H1 (cell line): Measurements from ENCODE around the gene NLRP8. TPM values are rescaled to one million over a fixed set of nuclear protein-coding genes. Genes with fewer than 3 reads are reported as not detected.
"Not testable (repeated sequence)": the region's sequence is repeated elsewhere in the genome, so short reads cannot be mapped to it uniquely, and the experiment has no call there.

Experiments used
- CTCF ChIA-PET: fragments of 300-600 bp; sonication (Branson Sonifier 250); formaldehyde crosslinking; loops from one replicate; lab custom pipeline; 2021; ENCODE audit not compliant: partially characterized antibody; lab: Charles Lee
- POLR2A ChIA-PET: fragments of 300-600 bp; sonication (Branson Sonifier 250); formaldehyde crosslinking; loops from one replicate; lab custom pipeline; 2021; ENCODE audit warnings: inconsistent platforms; ENCODE audit not compliant: partially characterized antibody; lab: Charles Lee
- DNase-seq, 2 experiments: peaks; one replicate each; pipeline versions ENCODE4 v3.0.0 to v3.0.0-alpha.2; 2010 to 2022; ENCODE audit warnings: low spot score in 2 of 2, low read depth in 1 of 2, mixed read lengths in 1 of 2
- FAIRE-seq: peaks from 2 replicates; lab custom pipeline; 2011; peaks lifted over from hg19 to GRCh38; lab: Jason Lieb, UNC
- H2AFZ ChIP-seq: 2 replicates; pipeline ENCODE4 v1.8.1; 2012; ENCODE audit warnings: low read length, inconsistent platforms
- H2AK5ac ChIP-seq: 2 replicates; pipeline ENCODE4 v1.6.1; 2013; ENCODE audit warnings: low read depth, low read length
- H2BK120ac ChIP-seq: replicated peaks from 2 replicates; pipeline ENCODE3; 2013; ENCODE audit warnings: low read depth, low read length, inconsistent platforms
- H2BK12ac ChIP-seq: 2 replicates; pipeline ENCODE4 v1.6.1; 2013; ENCODE audit warnings: low read depth, low read length
- H2BK15ac ChIP-seq: 2 replicates; pipeline ENCODE4 v1.6.1; 2013; ENCODE audit warnings: low read length
- H2BK20ac ChIP-seq: 2 replicates; pipeline ENCODE4 v1.6.1; 2013; ENCODE audit warnings: low read length
- H2BK5ac ChIP-seq: 2 replicates; pipeline ENCODE4 v1.6.1; 2013; ENCODE audit warnings: low read depth, low read length
- H3K14ac ChIP-seq: 2 replicates; pipeline ENCODE4 v1.6.1; 2013; ENCODE audit warnings: inconsistent platforms; ENCODE audit not compliant: insufficient read length
- H3K18ac ChIP-seq: 2 replicates; pipeline ENCODE4 v1.6.1; 2013; ENCODE audit warnings: low read length; ENCODE audit errors: extremely low read depth
- H3K23ac ChIP-seq: 2 replicates; pipeline ENCODE4 v1.6.1; 2013; ENCODE audit warnings: inconsistent platforms; ENCODE audit not compliant: insufficient read length
- H3K23me2 ChIP-seq: 2 replicates; pipeline ENCODE4 v1.6.1; 2013; ENCODE audit warnings: low read depth, low read length
- H3K27ac ChIP-seq: 2 replicates; pipeline ENCODE4 v1.6.1; 2011; ENCODE audit warnings: low read depth, low read length, inconsistent platforms
- H3K27me3 ChIP-seq, 4 experiments: replicated peaks in 1 of 4; 1 replicate in 1 of 4; 2 replicates in 3 of 4; pipeline versions ENCODE4 v1.6.1 to v1.8.1; 2011 to 2013; ENCODE audit warnings: low read length in 3 of 4, mild to moderate bottlenecking in 3 of 4, inconsistent platforms in 2 of 4, mixed read lengths in 2 of 4, moderate library complexity in 1 of 4; ENCODE audit not compliant: control insufficient read depth in 3 of 4, insufficient read depth in 3 of 4; ENCODE audit errors: extremely low read depth in 1 of 4
- H3K36me3 ChIP-seq, 4 experiments: 2 replicates each; pipeline versions ENCODE4 v1.6.1 to v1.8.1; 2011 to 2013; ENCODE audit warnings: mild to moderate bottlenecking in 4 of 4, low read length in 3 of 4, moderate library complexity in 2 of 4, control low read depth in 1 of 4, inconsistent platforms in 1 of 4; ENCODE audit not compliant: insufficient read depth in 4 of 4, control insufficient read depth in 2 of 4
- H3K4ac ChIP-seq: replicated peaks from 2 replicates; pipeline ENCODE3; 2013; ENCODE audit warnings: low read length, low read depth, mixed read lengths, inconsistent platforms; ENCODE audit not compliant: insufficient read length
- H3K4me1 ChIP-seq, 4 experiments: replicated peaks in 1 of 4; 1 replicate in 1 of 4; 2 replicates in 3 of 4; pipeline versions ENCODE4 v1.6.1 to v1.8.1; 2011 to 2013; ENCODE audit warnings: low read length in 3 of 4, inconsistent platforms in 2 of 4, mixed read lengths in 1 of 4; ENCODE audit not compliant: insufficient read depth in 4 of 4, control insufficient read depth in 3 of 4
- H3K4me2 ChIP-seq, 2 experiments: 2 replicates each; pipeline versions ENCODE4 v1.6.1 to v1.8.1; 2011 to 2013; ENCODE audit warnings: low read depth in 2 of 2, low read length in 2 of 2, control low read depth in 1 of 2, inconsistent platforms in 1 of 2, mild to moderate bottlenecking in 1 of 2; ENCODE audit not compliant: insufficient read depth in 1 of 2
- H3K4me3 ChIP-seq, 4 experiments: fragments of 200-600, 300-600 bp in 1 of 4; sonication (generic), shearing (Covaris generic), sonication (Bioruptor Twin) in 1 of 4; 2 replicates each; pipeline versions ENCODE4 v1.5.1 to v1.8.1; 2011 to 2016; ENCODE audit warnings: low read length in 4 of 4, low read depth in 3 of 4, control low read depth in 2 of 4, inconsistent platforms in 2 of 4, mild to moderate bottlenecking in 2 of 4, mixed read lengths in 1 of 4, moderate library complexity in 1 of 4; ENCODE audit not compliant: insufficient read depth in 2 of 4; ENCODE audit errors: extremely low read depth in 1 of 4
- H3K56ac ChIP-seq: replicated peaks from 2 replicates; pipeline ENCODE3; 2013; ENCODE audit warnings: low read depth, mild to moderate bottlenecking, mixed read lengths, low read length, inconsistent platforms; ENCODE audit not compliant: insufficient read length
- H3K79me1 ChIP-seq: 2 replicates; pipeline ENCODE4 v1.6.1; 2013; ENCODE audit warnings: low read depth, low read length, control low read depth
- H3K79me2 ChIP-seq, 2 experiments: 2 replicates each; pipeline versions ENCODE4 v1.6.1 to v1.8.1; 2012 to 2013; ENCODE audit warnings: low read length in 2 of 2, mild to moderate bottlenecking in 2 of 2, inconsistent platforms in 1 of 2; ENCODE audit not compliant: insufficient read depth in 2 of 2, control insufficient read depth in 1 of 2
- H3K9ac ChIP-seq, 4 experiments: replicated peaks in 1 of 4; 1 replicate in 1 of 4; 2 replicates in 3 of 4; pipeline versions ENCODE4 v1.6.1 to v1.8.1; 2011 to 2013; ENCODE audit warnings: low read depth in 3 of 4, low read length in 3 of 4, control low read depth in 2 of 4, mild to moderate bottlenecking in 2 of 4, moderate library complexity in 2 of 4, inconsistent platforms in 1 of 4; ENCODE audit errors: extremely low read depth in 1 of 4
- H3K9me3 ChIP-seq, 2 experiments: 2 replicates each; pipeline versions ENCODE4 v1.6.1 to v1.8.1; 2012 to 2013; ENCODE audit warnings: mild to moderate bottlenecking in 2 of 2, moderate library complexity in 2 of 2, control low read depth in 1 of 2, inconsistent platforms in 1 of 2, low read depth in 1 of 2, low read length in 1 of 2, mixed read lengths in 1 of 2; ENCODE audit not compliant: insufficient read depth in 2 of 2
- H4K20me1 ChIP-seq, 2 experiments: replicated peaks in 1 of 2; 2 replicates each; pipeline versions ENCODE3 to v1.8.1; 2011 to 2013; ENCODE audit warnings: inconsistent platforms in 2 of 2, low read length in 2 of 2, mild to moderate bottlenecking in 1 of 2; ENCODE audit not compliant: insufficient read depth in 2 of 2, control insufficient read depth in 1 of 2
- H4K5ac ChIP-seq: 2 replicates; pipeline ENCODE4 v1.6.1; 2013; ENCODE audit warnings: low read length, low read depth, mixed read lengths, inconsistent platforms; ENCODE audit not compliant: insufficient read length
- H4K8ac ChIP-seq: 2 replicates; pipeline ENCODE4 v1.8.0; 2013; ENCODE audit warnings: mild to moderate bottlenecking, moderate library complexity, low read length, inconsistent platforms; ENCODE audit not compliant: insufficient read depth; ENCODE audit errors: extremely low read depth
- H4K91ac ChIP-seq: replicated peaks from 2 replicates; pipeline ENCODE3; 2013; ENCODE audit warnings: low read length, mixed read lengths, inconsistent platforms; ENCODE audit not compliant: insufficient read length
- CHD2 ChIP-seq: IDR thresholded peaks from 2 replicates; pipeline ENCODE4 v1.6.1; 2012; ENCODE audit warnings: low read length, improper control_type of control experiment
- GTF2F1 ChIP-seq: IDR thresholded peaks from 2 replicates; pipeline ENCODE4 v1.6.1; 2012; ENCODE audit warnings: low read depth, low read length, improper control_type of control experiment, borderline replicate concordance
- KDM5A ChIP-seq: fragments of 200-600 bp; IDR thresholded peaks from 2 replicates; pipeline ENCODE4 v1.7.1; 2012; ENCODE audit warnings: mild to moderate bottlenecking, low read length, inconsistent platforms, mixed read lengths
- SIRT6 ChIP-seq: IDR thresholded peaks from one replicate; pipeline ENCODE4 v1.7.1; 2012; ENCODE audit warnings: low read length, inconsistent platforms
- SUZ12 ChIP-seq: fragments of 200-600 bp; sonication (generic); IDR thresholded peaks from 2 replicates; pipeline ENCODE4 v1.6.1; 2012; ENCODE audit warnings: mild to moderate bottlenecking, inconsistent platforms, low read length, moderate library complexity, mixed read lengths
- TBP ChIP-seq: IDR thresholded peaks from 2 replicates; pipeline ENCODE4 v1.6.1; 2011; ENCODE audit warnings: low read depth, low read length, improper control_type of control experiment
- TCF12 ChIP-seq: IDR thresholded peaks from 2 replicates; pipeline ENCODE4 v1.6.1; 2011; ENCODE audit warnings: low read depth, mild to moderate bottlenecking, low read length
- WGBS, 2 experiments: shearing (Covaris generic) in 1 of 2; methylation state at CpG; one replicate each; pipeline versions ENCODE4 v1.1.6 to v1.1.7; 2013 to 2015; ENCODE audit warnings: low lambda C conversion rate in 2 of 2, mixed read lengths in 2 of 2, inconsistent platforms in 1 of 2, low coverage in 1 of 2, missing lambda C conversion rate in 1 of 2; ENCODE audit not compliant: insufficient replicate concordance in 2 of 2, insufficient coverage in 1 of 2, insufficient read length in 1 of 2; ENCODE audit errors: extremely low coverage in 1 of 2, missing lambda C conversion rate in 1 of 2; 5-methylcytosine and 5-hydroxymethylcytosine counted together
- polyA plus RNA-seq, 7 experiments: library from polyadenylated mRNA; depleted of rRNA in 3 of 7; stranded (reverse) in 5 of 7; unstranded in 2 of 7; fragments of >200 nt in 5 of 7; fragments of 200-250 nt in 2 of 7; gene quantifications; 1 replicate in 5 of 7; 2 replicates in 1 of 7; 4 replicates in 1 of 7; pipeline versions ENCODE4 v1.2.1 to v1.2.3, GENCODE V29; 2011 to 2013; ENCODE audit warnings: missing spikeins in 2 of 7, mixed read lengths in 2 of 7
- total RNA-seq: library from RNA; stranded (reverse); fragmentation: NEBNext Ultra II Directional; extraction: Animal tissue kit (Norgen Biotek cat#: 25700); gene quantifications from 2 replicates; pipeline ENCODE4 v1.2.1, GENCODE V29; 2021

Gene NLRP8
- total and polyA plus RNA-seq, 2 of the 8 experiments (the other 6 are each of a cell fraction or from before 2014, with no cell fraction given), result not detected

DNA sequence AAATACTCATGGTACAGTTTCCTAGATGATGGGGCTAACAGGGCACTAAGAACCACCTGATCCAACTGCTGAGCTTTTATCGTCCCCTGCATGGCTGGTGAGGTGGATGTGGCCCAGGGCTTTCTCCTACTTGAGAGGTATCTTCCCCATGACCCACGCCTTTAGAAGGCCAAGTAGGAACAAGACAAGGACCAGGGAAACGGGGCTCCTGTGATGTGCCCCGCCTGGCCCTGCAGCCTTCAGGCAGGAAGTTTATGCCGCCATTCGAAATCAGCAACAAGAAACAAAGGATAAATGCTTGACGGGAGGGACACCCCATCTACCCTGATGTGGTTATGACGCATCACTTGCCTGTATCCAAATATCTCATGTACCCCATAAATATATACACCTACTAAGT is 19.6 kb upstream of the NLRP8 start (continued):
- TF ChIP-seq TCF12 (no peak), SIRT6 (no peak), KDM5A (no peak), GTF2F1 (no peak), CHD2 (no peak), TBP (no peak), SUZ12 (no peak)

DNA sequence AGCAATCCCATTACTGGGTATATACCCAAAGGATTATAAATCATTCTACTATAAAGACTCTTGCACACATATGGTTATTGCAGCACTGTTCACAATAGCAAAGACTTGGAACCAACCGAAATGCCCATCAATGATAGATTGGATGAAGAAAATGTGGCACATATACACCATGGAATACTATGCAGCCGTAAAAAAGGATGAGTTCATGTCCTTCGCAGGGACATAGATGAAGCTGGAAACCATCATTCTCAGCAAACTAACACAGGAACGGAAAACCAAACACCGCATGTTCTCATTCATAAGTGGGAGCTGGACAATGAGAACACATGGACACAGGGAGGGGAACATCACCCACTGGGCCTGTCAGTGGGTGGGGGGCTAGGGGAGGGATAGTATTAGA is 18.4 kb upstream of the NLRP8 start:
- H3K4me2 ChIP-seq, DNase-seq, H2AFZ ChIP-seq, FAIRE-seq, H4K91ac ChIP-seq, H3K23me2 ChIP-seq, H3K4me3 ChIP-seq, H3K27me3 ChIP-seq, H3K4me1 ChIP-seq, H4K8ac ChIP-seq, H4K20me1 ChIP-seq, H3K79me1 ChIP-seq, H3K23ac ChIP-seq, H3K14ac ChIP-seq, H3K4ac ChIP-seq, H3K56ac ChIP-seq, H4K5ac ChIP-seq, H2AK5ac ChIP-seq, H3K18ac ChIP-seq, POLR2A ChIA-PET, H3K36me3 ChIP-seq, H2BK15ac ChIP-seq, H2BK5ac ChIP-seq, H2BK12ac ChIP-seq, H3K79me2 ChIP-seq, H2BK120ac ChIP-seq, H3K27ac ChIP-seq, H2BK20ac ChIP-seq, H3K9ac ChIP-seq: not testable (repeated sequence)
- CTCF ChIA-PET, result interaction anchor here (0.6 kb wide), 1 partner anchor 299 kb away, joined by 4 read pairs; no protein-coding TSS in a partner anchor
- H3K9me3 ChIP-seq, result peaks cover 58 to 78% of the 10 kb centered on the region in 2 experiments
- 85% methylated on average over 5 of the region's 5 CpGs; no CpG with 5 or more reads in 1 of the 2 experiments for WGBS, 2 experiments
